Articular chondrocyte of knee joint (primary cell): ENCODE data around the gene SPACA6. TPM values are rescaled to one million over a fixed set of nuclear protein-coding genes. Genes with fewer than 3 reads are reported as not detected.

ENCODE experiments used
- small RNA-seq: library from RNA; depleted of rRNA; stranded (forward); fragments of <200 nt; gene quantifications from one replicate; pipeline ENCODE3, GENCODE V24; 2012
- total RNA-seq: library from RNA; depleted of rRNA; stranded (reverse); fragments of >200 nt; gene quantifications from 2 replicates; pipeline ENCODE4 v1.2.3, GENCODE V29; 2012

The SPACA6 gene
- 3.8 and 7.1 TPM in 2 replicates for total RNA-seq

GRCh38 chr19:51693260-51693659, at the start of gene SPACA6:
SPACA6 (plus strand) TSS chr19:51693330; CDS start chr19:51693527, 197 bp downstream.

GRCh38 chr19:51646730-51647129, 46.4 kb upstream of the SPACA6 start, which contains the start of gene SIGLEC14:
SIGLEC14 (minus strand) TSS chr19:51646825; CDS start chr19:51646759, 66 bp downstream.

GRCh38 chr19:51751655-51752054, 58.5 kb downstream of the SPACA6 start, which contains the start of gene FPR1:
FPR1 (minus strand) TSS chr19:51751878; CDS start chr19:51746994, 4,884 bp downstream.

Small RNA genes lying within 50 kb of the gene (small RNA-seq; reads per million reads assigned to genes)
- gene AC018755.2, result not detected
- not detected for gene MIR125A
- 0.50 reads per million, percentile 11 among the genes with 10 or more reads in this experiment for gene MIR99B
- not detected for gene MIRLET7E

Other genes with a start within 250 kb of the SPACA6 start
- gene SIGLEC8, start 234.9 kb upstream of the SPACA6 start, total RNA-seq, result not detected in 2 replicates
- gene CEACAM18, start 214.8 kb upstream of the SPACA6 start, total RNA-seq, result not detected in 2 replicates
- gene SIGLEC12, start 191.5 kb upstream of the SPACA6 start, total RNA-seq, result not detected in 2 replicates
- not detected in 2 replicates for gene SIGLEC6, start 161.7 kb upstream of the SPACA6 start, total RNA-seq
- gene ZNF175, start 122.0 kb upstream of the SPACA6 start, total RNA-seq, result 12.2 and 16.4 TPM in 2 replicates
- not detected in 2 replicates for gene SIGLEC5, start 62.9 kb upstream of the SPACA6 start, total RNA-seq
- not detected in 2 replicates for gene SIGLEC14, start 46.5 kb upstream of the SPACA6 start, total RNA-seq
- 0.13 and 0.54 TPM in 2 replicates for gene HAS1, start 30.7 kb downstream of the SPACA6 start, total RNA-seq
- not detected in 2 replicates for gene FPR1, start 58.5 kb downstream of the SPACA6 start, total RNA-seq
- not detected in 2 replicates for gene FPR2, start 67.8 kb downstream of the SPACA6 start, total RNA-seq
- gene FPR3, start 101.8 kb downstream of the SPACA6 start, total RNA-seq, result not detected in 2 replicates
- gene ZNF577, start 194.6 kb downstream of the SPACA6 start, total RNA-seq, result 10.6 and 11.2 TPM in 2 replicates
- 5.5 and 8.0 TPM in 2 replicates for gene ZNF649, start 211.7 kb downstream of the SPACA6 start, total RNA-seq
- 7.3 and 9.0 TPM in 2 replicates for gene ZNF613, start 234.1 kb downstream of the SPACA6 start, total RNA-seq